GM12872 (cell line): ENCODE measurements around the gene ZNF101.

ENCODE experiments used
- CTCF ChIP-seq: IDR thresholded peaks from 3 replicates; pipeline ENCODE4 v1.5.1; 2011; ENCODE audit warnings: low read depth, mild to moderate bottlenecking, low read length, moderate library complexity; ENCODE audit not compliant: insufficient read depth

The ZNF101 gene

GRCh38 chr19:19670070-19670551, 1.5 kb downstream of the ZNF101 start:
- no peak for TF ChIP-seq CTCF

- TF ChIP-seq CTCF = no peak
Measured at GRCh38 chr19:19672816-19673215, 4.2 kb downstream of the ZNF101 start.

GRCh38 chr19:19674315-19674714, 5.7 kb downstream of the ZNF101 start:
- no peak for TF ChIP-seq CTCF

GRCh38 chr19:19677579-19677978, 8.9 kb downstream of the ZNF101 start:
- no peak for TF ChIP-seq CTCF

GRCh38 chr19:19679176-19680073, 10.8 kb downstream of the ZNF101 start:
- no peak for TF ChIP-seq CTCF

- no peak for TF ChIP-seq CTCF
Measured at GRCh38 chr19:19686580-19686979, 17.9 kb downstream of the ZNF101 start.

GRCh38 chr19:19687090-19687489, 18.5 kb downstream of the ZNF101 start:
- TF ChIP-seq CTCF = no peak
